Esophagus (tissue), 2 donors: ENCODE results near the gene NAPB. TPM values are rescaled to one million over a fixed set of nuclear protein-coding genes. Genes with fewer than 3 reads are reported as not detected.

Source experiments
- H3K27ac ChIP-seq, 2 donors: one replicate each; pipeline ENCODE4 v1.5.1; 2013; ENCODE audit warnings: low read depth in 2 of 2, mild to moderate bottlenecking in 2 of 2, inconsistent platforms in 1 of 2, low read length in 1 of 2, moderate library complexity in 1 of 2
- H3K27me3 ChIP-seq, 2 donors: one replicate each; pipeline ENCODE4 v1.6.1; 2013; ENCODE audit warnings: low read length in 2 of 2, control low read depth in 1 of 2, mild to moderate bottlenecking in 1 of 2; ENCODE audit not compliant: insufficient read depth in 2 of 2, control insufficient read depth in 1 of 2
- H3K36me3 ChIP-seq, 2 donors: one replicate each; pipeline ENCODE4 v1.6.1; 2013; ENCODE audit warnings: low read length in 1 of 2; ENCODE audit not compliant: control insufficient read depth in 2 of 2, insufficient read depth in 2 of 2
- H3K4me1 ChIP-seq, 2 donors: one replicate each; pipeline ENCODE4 v1.6.1; 2013; ENCODE audit warnings: low read length in 1 of 2; ENCODE audit not compliant: control insufficient read depth in 2 of 2, insufficient read depth in 2 of 2
- H3K4me3 ChIP-seq, 2 donors: one replicate each; pipeline ENCODE4 v1.5.1; 2013; ENCODE audit warnings: low read length in 2 of 2, mild to moderate bottlenecking in 2 of 2, low read depth in 1 of 2, moderate library complexity in 1 of 2
- H3K9me3 ChIP-seq, 2 donors: one replicate each; pipeline ENCODE4 v1.6.1; 2013; ENCODE audit warnings: mild to moderate bottlenecking in 2 of 2, low read depth in 1 of 2, low read length in 1 of 2, moderate library complexity in 1 of 2; ENCODE audit not compliant: control insufficient read depth in 2 of 2, insufficient read depth in 1 of 2
- WGBS, 2 donors: extraction: QIAGEN DNeasy Blood & Tissue Kit; methylation state at CpG; one replicate each; pipeline ENCODE4 v1.1.7; 2013; 5-methylcytosine and 5-hydroxymethylcytosine counted together
- polyA plus RNA-seq, 2 donors: library from polyadenylated mRNA; stranded (reverse); fragments of 200-250 nt; gene quantifications; one replicate each; pipeline ENCODE4 v1.2.3, GENCODE V29; 2013
- donor health status: healthy with polysubstance abuse.
- donor health status: Bipolar disorder and iron deficiency.

NAPB gene
- polyA plus RNA-seq, 2 donors = 3.4 to 4.7 TPM

DNA sequence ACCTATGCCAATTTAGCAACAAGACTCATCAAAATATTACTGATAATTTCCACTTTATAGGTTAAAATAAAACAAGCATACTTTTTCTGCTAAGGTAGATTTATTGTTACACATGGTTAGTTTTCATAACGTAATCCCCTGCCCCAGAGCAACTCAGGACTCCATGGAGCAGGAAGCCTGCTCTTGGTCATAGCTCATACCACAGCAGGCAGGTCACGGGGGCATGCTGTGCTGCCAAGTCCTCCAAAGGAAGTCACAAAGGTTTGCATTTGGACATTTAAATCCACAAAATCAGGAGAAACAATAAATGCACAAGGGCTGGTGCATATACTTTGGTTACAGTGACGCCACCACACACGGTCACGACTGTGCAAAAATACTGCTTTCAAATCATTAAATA lies 46.8 kb downstream of the NAPB start:
- no peak overlapping the region for H3K27ac ChIP-seq
- no peak overlapping the region for H3K4me3 ChIP-seq
- WGBS, 2 donors = 88 to 90% methylated on average over 5 of the region's 5 CpGs
- H3K9me3 ChIP-seq = no peaks in the 10 kb centered on the region
- peaks cover 19 to 26% of the 10 kb centered on the region in 2 donors for H3K36me3 ChIP-seq
- H3K4me1 ChIP-seq = no peaks in the 10 kb centered on the region
- H3K27me3 ChIP-seq = no peaks in the 10 kb centered on the region

DNA sequence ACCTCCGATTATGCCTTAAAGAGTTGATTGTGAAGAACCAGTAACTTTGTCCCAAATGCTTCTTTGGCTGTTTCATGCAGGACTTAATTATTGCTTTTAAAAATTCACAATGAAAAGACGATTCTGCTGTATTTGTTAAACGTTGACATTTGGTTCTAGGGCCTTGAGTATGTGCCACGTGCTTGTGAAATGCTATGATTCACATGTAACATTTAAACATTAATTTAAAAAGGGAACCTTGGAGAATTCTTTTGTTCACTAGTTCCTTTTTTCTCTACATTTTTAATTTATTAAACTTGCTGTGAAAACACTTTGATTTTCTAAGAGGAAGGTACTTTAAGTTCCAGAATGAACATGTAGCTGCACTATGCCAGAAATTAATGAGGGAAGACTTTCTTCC lies 49.8 kb downstream of the NAPB start:
- Histone ChIP-seq H3K27me3 (no peaks in the 10 kb centered on the region), H3K27ac (no peak overlapping the region), H3K4me3 (no peak overlapping the region), H3K4me1 (no peaks in the 10 kb centered on the region), H3K9me3 (no peaks in the 10 kb centered on the region), H3K36me3 (peaks cover 19 to 27% of the 10 kb centered on the region in 2 donors)
- WGBS, 2 donors = 59 to 68% methylated on average over 4 of the region's 4 CpGs

DNA sequence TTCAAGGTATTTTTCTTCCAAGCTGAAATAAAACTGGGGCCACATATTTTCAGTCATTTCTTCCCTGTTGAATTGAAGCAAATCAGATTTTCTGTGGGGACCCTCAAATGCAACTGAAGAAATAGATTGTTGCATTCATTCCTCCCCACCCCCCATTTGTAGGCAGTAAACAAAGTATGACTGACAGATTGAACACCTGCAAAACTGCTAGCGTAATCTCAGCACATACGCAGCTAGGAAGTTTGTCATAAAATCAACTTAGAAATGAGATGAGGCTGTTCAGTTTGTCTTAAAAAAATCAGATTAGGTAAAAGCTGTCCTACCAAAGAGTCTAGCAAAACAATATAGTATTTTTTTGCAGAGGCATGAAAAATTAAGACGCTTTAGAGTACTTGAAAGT lies 50.4 kb downstream of the NAPB start:
- 83 to 94% methylated on average over 3 of the region's 3 CpGs for WGBS, 2 donors
- H3K36me3 ChIP-seq = peaks cover 19 to 27% of the 10 kb centered on the region in 2 donors

DNA sequence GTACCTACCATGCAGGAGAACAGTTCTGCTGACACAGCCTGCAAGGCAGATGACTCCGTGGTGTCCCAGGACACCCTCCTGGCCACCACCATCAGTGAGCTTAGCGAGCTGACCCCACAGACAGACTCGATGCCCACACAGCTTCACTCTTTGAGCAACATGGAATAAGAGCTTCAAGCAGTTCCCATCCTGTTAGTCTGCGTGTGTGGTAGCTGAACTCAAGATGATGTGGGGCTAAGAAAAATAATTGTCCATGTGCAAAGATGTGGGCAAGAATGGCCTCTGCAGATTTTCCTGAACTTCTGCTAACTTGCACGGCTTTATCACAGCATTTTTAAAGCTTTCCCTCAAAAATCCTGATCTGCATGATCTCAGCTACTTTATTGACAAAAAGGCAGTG lies 51.0 kb downstream of the NAPB start:
- Histone ChIP-seq H3K4me1 (peaks cover 0 to 3% of the 10 kb centered on the region in 2 donors), H3K4me3 (no peak overlapping the region), H3K36me3 (peaks cover 19 to 30% of the 10 kb centered on the region in 2 donors), H3K9me3 (no peaks in the 10 kb centered on the region), H3K27ac (no peak overlapping the region), H3K27me3 (no peaks in the 10 kb centered on the region)
- 93 to 94% methylated on average over 5 of the region's 5 CpGs for WGBS, 2 donors

More for the DNA sequence above, 50.4 kb downstream of the NAPB start:
- H3K27me3 ChIP-seq = no peaks in the 10 kb centered on the region
- no peaks in the 10 kb centered on the region for H3K4me1 ChIP-seq
- no peak overlapping the region for H3K4me3 ChIP-seq
- H3K9me3 ChIP-seq = no peaks in the 10 kb centered on the region
- H3K27ac ChIP-seq = no peak overlapping the region

DNA sequence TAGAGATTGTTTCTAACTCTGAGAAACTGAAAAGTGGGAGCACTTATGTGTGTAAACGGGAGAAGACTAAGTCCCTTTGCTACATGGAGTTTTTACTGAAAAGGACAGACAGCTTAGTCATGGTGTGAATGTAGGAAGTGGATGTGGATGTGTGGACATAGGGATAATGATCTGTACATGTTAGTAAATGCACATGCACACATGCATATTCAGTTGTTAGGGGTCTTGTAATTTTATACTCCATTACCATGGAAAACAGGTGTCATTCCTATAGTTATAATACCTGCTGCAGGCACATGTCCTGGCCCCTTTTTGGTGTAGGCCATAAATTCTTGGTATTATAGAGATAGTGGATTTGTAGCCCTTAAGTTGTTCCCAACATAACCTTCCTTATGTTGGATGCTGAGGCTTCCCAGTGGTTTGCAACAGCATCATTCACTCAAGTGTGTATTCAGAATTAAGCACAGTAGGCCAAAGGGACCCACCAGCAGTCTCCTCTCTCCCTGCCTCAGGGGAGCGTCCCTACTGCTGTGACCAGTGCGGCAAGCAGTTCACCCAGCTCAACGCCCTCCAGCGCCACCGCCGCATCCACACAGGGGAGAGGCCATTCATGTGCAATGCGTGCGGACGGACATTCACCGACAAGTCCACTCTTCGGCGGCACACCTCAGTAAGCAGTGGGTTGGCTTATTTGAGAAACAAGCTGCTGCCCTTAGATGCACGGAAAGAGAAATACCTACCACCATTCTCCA lies 52.0 kb downstream of the NAPB start:
- peaks cover 0 to 3% of the 10 kb centered on the region in 2 donors for H3K4me1 ChIP-seq
- no peak overlapping the region for H3K27ac ChIP-seq
- peaks cover 19 to 36% of the 10 kb centered on the region in 2 donors for H3K36me3 ChIP-seq
- H3K4me3 ChIP-seq = no peak overlapping the region
- no peaks in the 10 kb centered on the region for H3K27me3 ChIP-seq
- no peaks in the 10 kb centered on the region for H3K9me3 ChIP-seq
- 97% methylated on average over 14 of the region's 14 CpGs for WGBS, 2 donors

DNA sequence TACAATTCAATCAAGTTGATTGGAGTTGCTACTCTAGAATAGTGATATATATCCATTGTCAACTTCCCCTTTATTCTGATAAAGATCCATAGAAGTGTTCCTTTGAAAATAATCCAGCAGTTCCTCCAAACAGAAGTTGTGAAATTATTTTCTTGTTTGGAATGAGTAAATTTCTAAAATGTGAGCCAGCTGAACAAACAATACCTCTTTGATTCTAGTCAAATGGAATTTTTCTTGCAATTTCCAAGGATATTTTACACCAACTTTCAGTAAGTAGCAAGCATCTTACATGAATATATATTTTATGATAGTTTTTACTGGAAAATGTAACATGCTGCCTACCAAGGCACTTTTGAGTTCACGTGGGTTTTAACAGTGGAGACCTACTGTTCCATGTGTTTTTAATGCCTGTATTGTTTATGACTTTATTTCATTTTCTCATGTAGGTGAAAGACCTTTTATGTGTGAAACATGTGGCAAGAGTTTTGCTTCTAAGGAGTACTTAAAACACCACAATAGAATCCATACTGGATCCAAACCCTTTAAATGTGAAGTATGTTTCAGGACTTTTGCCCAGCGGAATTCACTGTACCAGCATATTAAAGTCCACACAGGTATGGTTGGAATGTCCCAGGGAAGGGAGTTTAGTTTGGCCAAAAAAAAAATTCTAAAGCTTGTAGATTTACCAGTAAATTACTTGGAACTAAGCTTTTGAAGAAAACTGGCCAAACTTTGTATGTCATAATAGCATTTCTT lies 52.8 kb downstream of the NAPB start:
- H3K27ac ChIP-seq = no peak overlapping the region

DNA sequence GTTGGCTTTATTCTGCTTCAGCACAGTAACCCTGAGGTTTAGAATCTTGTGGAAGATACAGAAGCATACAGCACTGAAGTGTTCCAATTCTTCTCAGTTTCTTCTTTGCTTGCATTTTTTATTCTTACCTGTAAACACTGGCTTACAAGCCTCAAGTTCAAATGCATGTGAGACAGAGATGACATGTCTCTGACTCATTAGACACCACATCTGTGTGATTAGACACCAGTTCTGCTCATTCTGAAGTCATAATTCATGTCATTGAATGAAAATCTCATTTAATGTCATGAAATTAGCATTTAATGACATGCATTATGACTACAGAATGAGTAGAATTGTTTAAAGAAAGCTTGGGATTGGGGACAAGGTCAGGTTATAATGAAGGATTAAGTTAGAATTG lies 53.5 kb downstream of the NAPB start:
- Histone ChIP-seq H3K4me1 (peaks cover 0 to 8% of the 10 kb centered on the region in 2 donors), H3K36me3 (peaks cover 12 to 31% of the 10 kb centered on the region in 2 donors)

More for the DNA sequence above, 52.8 kb downstream of the NAPB start:
- Histone ChIP-seq H3K27me3 (no peaks in the 10 kb centered on the region), H3K36me3 (peaks cover 13 to 33% of the 10 kb centered on the region in 2 donors), H3K4me1 (peaks cover 0 to 3% of the 10 kb centered on the region in 2 donors), H3K4me3 (no peak overlapping the region), H3K9me3 (no peaks in the 10 kb centered on the region)
- WGBS, 2 donors = 88 to 95% methylated on average over 2 of the region's 2 CpGs

DNA sequence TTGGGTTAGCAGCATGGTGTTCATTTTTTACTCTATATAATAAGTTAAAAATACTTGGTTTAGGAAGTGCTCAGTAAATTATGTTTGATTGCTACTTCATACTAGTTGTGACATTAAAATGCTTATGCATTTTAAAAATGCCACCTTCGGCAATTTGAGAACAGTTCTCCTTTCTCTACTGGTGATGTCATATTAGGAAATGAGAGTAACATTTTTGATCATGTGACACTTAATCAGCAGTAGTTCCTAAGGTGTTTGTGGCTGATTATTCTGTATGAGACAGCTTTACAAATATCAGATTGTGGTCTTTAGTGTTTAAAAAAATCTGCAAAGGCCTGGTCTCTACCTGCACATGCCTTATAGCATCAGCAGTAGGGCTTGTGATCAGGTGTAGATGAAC lies 54.9 kb downstream of the NAPB start:
- H3K36me3 ChIP-seq = peaks cover 8 to 26% of the 10 kb centered on the region in 2 donors
- no peaks in the 10 kb centered on the region for H3K27me3 ChIP-seq
- H3K4me3 ChIP-seq = no peak overlapping the region
- peaks cover 0 to 8% of the 10 kb centered on the region in 2 donors for H3K4me1 ChIP-seq
- WGBS, 2 donors = 29 to 57% methylated on average over 1 of the region's 1 CpG
- H3K9me3 ChIP-seq = no peaks in the 10 kb centered on the region
- no peak overlapping the region for H3K27ac ChIP-seq

More for the DNA sequence above, 53.5 kb downstream of the NAPB start:
- no peak overlapping the region for H3K4me3 ChIP-seq
- H3K27me3 ChIP-seq = no peaks in the 10 kb centered on the region
- no peak overlapping the region for H3K27ac ChIP-seq
- no peaks in the 10 kb centered on the region for H3K9me3 ChIP-seq

DNA sequence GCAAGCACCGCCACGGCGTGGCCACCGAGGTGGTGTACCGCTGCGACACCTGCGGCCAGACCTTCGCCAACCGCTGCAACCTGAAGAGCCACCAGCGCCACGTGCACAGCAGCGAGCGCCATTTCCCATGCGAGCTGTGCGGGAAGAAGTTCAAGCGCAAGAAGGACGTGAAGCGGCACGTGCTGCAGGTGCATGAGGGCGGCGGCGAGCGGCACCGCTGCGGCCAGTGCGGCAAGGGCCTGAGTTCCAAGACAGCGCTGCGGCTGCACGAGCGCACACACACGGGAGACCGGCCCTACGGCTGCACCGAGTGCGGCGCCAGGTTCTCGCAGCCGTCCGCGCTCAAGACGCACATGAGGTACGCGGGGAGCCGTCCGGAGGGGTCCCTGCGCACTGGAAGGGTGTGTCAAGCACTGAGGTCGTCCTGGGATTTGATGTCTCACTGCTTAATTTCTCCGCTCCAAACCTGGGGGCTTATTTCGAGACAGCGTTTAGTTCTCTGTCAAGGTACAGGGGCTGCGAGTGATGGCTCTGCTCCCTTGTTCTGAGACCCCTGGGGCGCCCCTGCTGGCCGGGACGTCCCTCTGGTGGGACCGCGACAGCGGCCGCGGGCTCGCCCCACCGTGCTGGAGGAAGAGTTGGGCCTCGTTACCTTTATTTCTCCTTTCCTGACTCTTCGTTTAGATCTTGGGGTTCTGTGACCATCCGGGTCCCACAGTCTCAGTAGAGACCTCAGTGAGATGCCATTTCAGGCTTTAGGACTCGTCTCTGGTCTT lies 55.7 kb downstream of the NAPB start:
- H3K9me3 ChIP-seq = no peaks in the 10 kb centered on the region
- H3K4me3 ChIP-seq = no peak overlapping the region
- H3K27ac ChIP-seq = no peak overlapping the region
- WGBS, 2 donors = 95 to 96% methylated on average over 65 of the region's 65 CpGs
- H3K4me1 ChIP-seq = peaks cover 0 to 8% of the 10 kb centered on the region in 2 donors
- H3K36me3 ChIP-seq = peaks cover 5 to 26% of the 10 kb centered on the region in 2 donors
- H3K27me3 ChIP-seq = no peaks in the 10 kb centered on the region
